HL-60 (cell line): ENCODE data around the gene RIBC1.

Experiments used
- DNase-seq, 2 experiments: peaks; one replicate each; pipeline ENCODE4 v3.0.0-alpha.2; 2010 to 2020; ENCODE audit warnings: low read depth in 1 of 2, low spot score in 1 of 2
- H3K27ac ChIP-seq: fragments of 250-450 bp; sonication (Bioruptor Pico); replicated peaks from 2 replicates; pipeline ENCODE4 v1.5.1; 2020; ENCODE audit warnings: mild to moderate bottlenecking, moderate library complexity
- H3K27me3 ChIP-seq: fragments of 250-450 bp; sonication (Bioruptor Pico); 2 replicates; pipeline ENCODE4 v1.5.1; 2021; ENCODE audit warnings: mild to moderate bottlenecking, moderate library complexity; ENCODE audit not compliant: insufficient read depth, poor library complexity, severe bottlenecking
- H3K4me3 ChIP-seq: replicated peaks from 2 replicates; pipeline ENCODE4 v1.5.1; 2011; ENCODE audit warnings: mild to moderate bottlenecking, control low read depth, low read length; ENCODE audit not compliant: insufficient read depth
- CTCF ChIP-seq: IDR thresholded peaks from one replicate; pipeline ENCODE4 v1.5.1; 2011; ENCODE audit warnings: low read length, control low read depth, inconsistent platforms; ENCODE audit not compliant: insufficient read depth
- GABPA ChIP-seq: IDR thresholded peaks from 2 replicates; pipeline ENCODE4 v1.6.1; 2012; ENCODE audit warnings: low read depth
- POLR2AphosphoS5 ChIP-seq: IDR thresholded peaks from 2 replicates; pipeline ENCODE4 v1.6.1; 2012; ENCODE audit warnings: low read depth
- SPI1 ChIP-seq: IDR thresholded peaks from 2 replicates; pipeline ENCODE4 v1.6.1; 2012; ENCODE audit warnings: low read depth, mild to moderate bottlenecking, borderline replicate concordance
- TF ChIP-seq, protein P1 (sequence below): IDR thresholded peaks from 2 replicates; pipeline ENCODE4 v1.6.1; 2012; ENCODE audit warnings: low read depth; ENCODE audit not compliant: insufficient replicate concordance

Gene RIBC1

GRCh38 chrX:53440101-53440500 lies 17.4 kb downstream of the RIBC1 start:
- DNase-seq = peak in 1 of 2 experiments; percentile 29
- Histone ChIP-seq H3K27ac (peak overlapping the region; percentile 88), H3K4me3 (peak overlapping the region; percentile 42), H3K27me3 (no peaks in the 10 kb centered on the region)
- TF ChIP-seq, protein P1, sequence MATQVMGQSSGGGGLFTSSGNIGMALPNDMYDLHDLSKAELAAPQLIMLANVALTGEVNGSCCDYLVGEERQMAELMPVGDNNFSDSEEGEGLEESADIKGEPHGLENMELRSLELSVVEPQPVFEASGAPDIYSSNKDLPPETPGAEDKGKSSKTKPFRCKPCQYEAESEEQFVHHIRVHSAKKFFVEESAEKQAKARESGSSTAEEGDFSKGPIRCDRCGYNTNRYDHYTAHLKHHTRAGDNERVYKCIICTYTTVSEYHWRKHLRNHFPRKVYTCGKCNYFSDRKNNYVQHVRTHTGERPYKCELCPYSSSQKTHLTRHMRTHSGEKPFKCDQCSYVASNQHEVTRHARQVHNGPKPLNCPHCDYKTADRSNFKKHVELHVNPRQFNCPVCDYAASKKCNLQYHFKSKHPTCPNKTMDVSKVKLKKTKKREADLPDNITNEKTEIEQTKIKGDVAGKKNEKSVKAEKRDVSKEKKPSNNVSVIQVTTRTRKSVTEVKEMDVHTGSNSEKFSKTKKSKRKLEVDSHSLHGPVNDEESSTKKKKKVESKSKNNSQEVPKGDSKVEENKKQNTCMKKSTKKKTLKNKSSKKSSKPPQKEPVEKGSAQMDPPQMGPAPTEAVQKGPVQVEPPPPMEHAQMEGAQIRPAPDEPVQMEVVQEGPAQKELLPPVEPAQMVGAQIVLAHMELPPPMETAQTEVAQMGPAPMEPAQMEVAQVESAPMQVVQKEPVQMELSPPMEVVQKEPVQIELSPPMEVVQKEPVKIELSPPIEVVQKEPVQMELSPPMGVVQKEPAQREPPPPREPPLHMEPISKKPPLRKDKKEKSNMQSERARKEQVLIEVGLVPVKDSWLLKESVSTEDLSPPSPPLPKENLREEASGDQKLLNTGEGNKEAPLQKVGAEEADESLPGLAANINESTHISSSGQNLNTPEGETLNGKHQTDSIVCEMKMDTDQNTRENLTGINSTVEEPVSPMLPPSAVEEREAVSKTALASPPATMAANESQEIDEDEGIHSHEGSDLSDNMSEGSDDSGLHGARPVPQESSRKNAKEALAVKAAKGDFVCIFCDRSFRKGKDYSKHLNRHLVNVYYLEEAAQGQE = no peak
- peak; percentile 42; the same call in 1 of the 2 replicates for TF ChIP-seq SPI1

DNA sequence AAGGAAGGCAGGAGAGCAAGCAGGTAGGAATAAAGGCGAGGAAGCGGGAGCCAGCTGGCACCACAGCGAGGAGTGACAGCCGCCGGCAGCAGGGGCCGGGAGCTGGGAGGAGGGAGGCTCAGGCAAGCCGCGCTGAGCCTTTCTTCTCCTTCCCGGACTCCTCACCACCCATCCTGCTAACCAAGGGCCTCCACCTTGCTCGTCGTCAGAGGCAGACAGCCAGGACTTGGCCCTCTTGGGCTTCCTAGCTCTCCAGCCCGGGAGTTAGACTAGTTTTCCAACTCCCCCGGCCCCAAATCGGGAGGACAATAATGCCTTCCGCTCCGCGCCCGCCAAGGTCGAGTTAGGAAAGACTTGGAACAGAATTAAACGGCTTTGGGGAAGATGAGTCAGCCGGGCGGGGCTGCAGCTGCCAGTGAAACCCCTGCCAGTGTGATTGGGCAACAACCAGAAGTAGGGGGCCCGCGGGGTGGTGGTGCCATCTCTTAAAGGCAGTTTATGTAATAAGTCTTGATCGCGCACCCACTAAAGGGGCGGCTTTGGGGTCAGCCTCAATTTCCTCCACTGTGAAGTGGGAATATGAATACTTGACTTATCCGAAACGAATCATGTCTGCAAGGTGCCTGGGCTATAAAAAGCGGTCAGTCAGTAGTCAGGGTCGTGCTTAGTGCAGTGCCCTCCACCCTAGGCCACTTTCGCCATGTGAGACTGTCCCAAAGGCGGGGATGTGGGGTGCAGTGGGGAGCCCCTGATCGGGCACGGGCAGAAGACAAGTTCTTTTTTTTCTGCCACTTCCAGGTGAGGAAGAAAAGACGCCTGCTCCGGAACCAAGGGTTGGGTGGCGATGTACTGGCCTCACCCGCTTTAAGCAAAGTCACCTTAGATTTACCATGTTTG lies 18.2 kb downstream of the RIBC1 start:
- peak; percentile 78 to 90 for DNase-seq
- peak overlapping the region; percentile 42 for H3K4me3 ChIP-seq
- TF ChIP-seq SPI1 (no peak), GABPA (no peak), CTCF (no peak), POLR2AphosphoS5 (no peak)
- TF ChIP-seq, protein P1 = no peak
- peak overlapping the region; percentile 88 for H3K27ac ChIP-seq
- no peaks in the 10 kb centered on the region for H3K27me3 ChIP-seq

- TF ChIP-seq, protein P1 = no peak
- TF ChIP-seq CTCF (no peak), POLR2AphosphoS5 (no peak; the same call in 1 of the 2 replicates), SPI1 (no peak), GABPA (no peak)
- peak overlapping the region; percentile 88 for H3K27ac ChIP-seq
- no peaks in the 10 kb centered on the region for H3K27me3 ChIP-seq
- DNase-seq = peak; percentile 77 to 89
- H3K4me3 ChIP-seq = peak overlapping the region; percentile 42
Measured at GRCh38 chrX:53441531-53442321, 19.1 kb downstream of the RIBC1 start.
